ENCODE data around the gene THAP11.
A peak's percentile ranks its signal among the peaks of the same experiment; 100 is the strongest.

The THAP11 gene

DNA sequence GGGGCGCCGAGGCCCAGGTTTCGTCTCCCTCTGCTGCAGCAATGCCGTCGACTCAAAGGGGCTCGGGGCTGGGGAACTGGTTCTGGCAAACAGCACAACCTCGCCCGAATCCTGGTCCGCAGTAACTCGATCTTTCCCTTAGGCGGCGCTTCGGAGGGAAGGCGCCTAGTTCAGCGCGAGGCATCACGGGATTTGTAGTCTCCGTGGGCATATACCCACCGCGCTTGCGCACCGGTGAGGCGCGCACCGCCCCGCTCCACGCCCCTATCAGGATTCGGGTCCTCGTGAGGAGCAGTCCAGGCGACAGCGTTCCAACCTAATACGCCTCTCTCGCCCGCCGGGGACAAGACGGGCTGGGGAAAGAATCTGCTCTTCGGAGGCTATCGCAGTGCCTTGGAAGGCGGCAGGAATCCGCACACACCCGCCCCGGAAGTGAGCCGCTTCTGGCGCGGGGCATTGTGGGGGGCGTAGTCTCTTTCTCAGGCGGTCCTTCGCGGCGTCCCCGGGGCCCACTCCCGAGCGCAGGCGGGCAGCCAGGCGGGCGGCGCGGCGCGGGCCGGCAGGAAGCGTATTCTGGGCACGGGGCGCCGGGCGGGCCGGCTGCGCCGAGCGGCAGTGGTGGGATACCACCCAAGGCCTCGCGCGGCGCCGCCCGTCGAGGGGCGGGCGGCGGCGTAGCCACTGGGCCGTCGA lies at the start of gene THAP11:
THAP11 (plus strand) TSS at position 505 of the 693 bp plus-strand sequence. CDS start 235 bp downstream, outside the sequence.
- peak; percentile 98 for DNase-seq (ENCODE audit: low spot score)

GRCh38 chr16:67796099-67796718 lies 45.9 kb upstream of the THAP11 start:
- DNase-seq (ENCODE audit: low spot score), result peak; percentile 48

DNA sequence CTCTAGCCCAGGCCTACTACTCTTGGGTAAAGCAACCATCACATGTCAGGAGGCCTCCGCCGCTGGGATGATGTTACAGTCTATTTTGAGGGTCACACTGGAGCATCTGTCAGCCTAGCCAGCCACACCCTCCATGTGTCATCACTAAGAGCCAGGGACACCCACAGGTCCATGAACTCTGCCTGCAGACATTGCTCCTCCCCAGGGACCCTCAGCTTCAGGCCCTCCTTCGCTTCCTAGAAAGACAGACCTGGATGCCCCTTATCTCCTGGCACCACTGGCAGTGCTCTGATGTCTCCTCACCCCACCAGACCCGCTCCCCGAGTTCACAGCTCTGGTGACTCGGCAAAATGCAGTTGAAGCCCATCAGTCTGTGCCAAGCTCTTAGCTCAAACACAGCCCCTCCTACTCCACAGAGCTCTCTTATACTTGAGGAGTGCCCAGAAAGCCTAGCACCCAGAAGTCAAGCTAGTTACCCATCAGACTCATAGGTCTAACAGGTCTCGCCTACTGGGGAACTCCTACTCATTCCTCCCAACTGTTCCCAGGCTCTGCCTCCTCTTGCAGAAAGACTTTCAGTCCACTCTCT lies 41.7 kb upstream of the THAP11 start:
- DNase-seq (ENCODE audit: low spot score), result peak; percentile 99

DNA sequence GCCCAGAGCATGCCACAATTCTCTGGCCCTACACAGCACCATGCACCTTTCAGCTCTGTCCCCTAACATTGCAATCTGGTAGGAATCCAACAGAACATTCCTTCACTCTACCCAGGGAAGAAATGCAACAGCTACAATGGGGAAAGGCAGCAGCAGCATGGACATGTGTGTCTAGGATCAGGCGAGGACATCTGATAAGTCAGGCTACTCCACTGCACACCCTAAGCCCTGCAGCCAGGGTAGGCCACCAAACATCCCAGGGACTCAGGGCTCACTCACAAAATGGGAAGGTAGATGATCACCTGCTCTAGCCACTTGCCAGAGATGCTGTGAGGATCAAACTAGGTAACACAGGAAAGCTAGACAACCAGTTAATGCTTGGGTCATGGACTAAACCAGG lies 40.9 kb upstream of the THAP11 start:
- DNase-seq (ENCODE audit: low spot score), result peak; percentile 63

- no peak for DNase-seq (ENCODE audit: low spot score)
Measured at GRCh38 chr16:67801883-67802282, 40.2 kb upstream of the THAP11 start.

DNA sequence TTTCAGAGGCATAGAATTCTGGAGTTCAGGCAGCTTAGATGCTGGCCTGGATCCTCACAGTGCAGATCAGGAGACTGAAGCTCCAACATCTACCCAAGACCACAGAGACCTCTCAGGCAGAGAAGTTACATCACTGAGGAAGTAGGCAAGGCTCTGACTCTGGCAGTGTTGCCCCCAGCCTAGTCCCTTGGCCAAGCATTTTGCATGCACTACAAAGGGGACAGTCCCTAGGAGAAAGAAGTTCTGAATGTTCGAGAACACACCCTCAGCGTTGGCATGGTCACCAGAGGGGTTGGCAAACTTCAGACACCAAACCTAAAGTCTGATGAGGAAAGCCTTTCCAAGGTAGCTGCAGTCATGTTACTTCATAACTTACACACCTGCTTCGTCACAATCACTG lies 38.2 kb upstream of the THAP11 start:
- no peak for DNase-seq (ENCODE audit: low spot score)

- peak; percentile 44 for DNase-seq (ENCODE audit: low spot score)
Measured at GRCh38 chr16:67804853-67805542, 37.1 kb upstream of the THAP11 start.

DNA sequence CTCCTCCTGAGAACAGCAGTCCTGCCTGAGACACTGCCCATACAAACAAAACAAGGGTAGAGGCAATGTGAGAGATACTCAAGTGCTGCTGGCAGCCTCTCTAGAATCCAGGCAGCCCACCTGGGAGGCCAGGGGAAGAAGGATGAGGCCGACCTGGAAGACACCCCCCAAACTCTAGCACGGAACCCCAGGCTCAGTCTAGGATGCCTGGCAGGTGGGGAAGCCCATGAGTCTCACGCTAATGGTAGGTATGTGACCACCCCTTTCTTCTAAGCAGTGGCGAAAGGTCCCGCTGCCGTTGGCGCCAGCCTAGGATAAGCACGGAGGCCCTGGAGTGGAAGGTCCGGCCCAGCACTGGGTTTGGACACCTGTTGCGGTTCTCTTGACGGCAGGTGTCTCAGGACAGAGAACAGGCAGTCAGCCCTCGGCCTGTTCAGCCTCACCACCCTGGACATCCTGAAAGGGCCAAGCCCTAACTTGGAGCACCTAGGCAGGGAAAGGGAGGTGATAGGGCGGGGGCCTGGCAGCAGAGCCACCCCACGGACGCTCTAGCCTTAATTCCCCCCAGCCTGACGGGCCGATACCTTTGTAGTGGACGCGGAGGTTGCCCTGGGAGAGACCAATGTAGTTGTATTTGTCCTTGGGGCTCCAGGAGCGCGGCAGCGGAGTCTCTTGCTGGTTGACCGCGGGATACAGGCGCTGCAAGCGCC lies 36.2 kb upstream of the THAP11 start:
- DNase-seq (ENCODE audit: low spot score), result peak; percentile 31

- peak; percentile 99 for DNase-seq (ENCODE audit: low spot score)
Measured at GRCh38 chr16:67806428-67807147, 35.5 kb upstream of the THAP11 start, which contains the start of the genes RANBP10 and TSNAXIP1. RANBP10 (minus strand) TSS chr16:67806560; CDS start chr16:67806536, 24 bp downstream. TSNAXIP1 (plus strand) TSS chr16:67806889; CDS start chr16:67807150, 261 bp downstream.

DNA sequence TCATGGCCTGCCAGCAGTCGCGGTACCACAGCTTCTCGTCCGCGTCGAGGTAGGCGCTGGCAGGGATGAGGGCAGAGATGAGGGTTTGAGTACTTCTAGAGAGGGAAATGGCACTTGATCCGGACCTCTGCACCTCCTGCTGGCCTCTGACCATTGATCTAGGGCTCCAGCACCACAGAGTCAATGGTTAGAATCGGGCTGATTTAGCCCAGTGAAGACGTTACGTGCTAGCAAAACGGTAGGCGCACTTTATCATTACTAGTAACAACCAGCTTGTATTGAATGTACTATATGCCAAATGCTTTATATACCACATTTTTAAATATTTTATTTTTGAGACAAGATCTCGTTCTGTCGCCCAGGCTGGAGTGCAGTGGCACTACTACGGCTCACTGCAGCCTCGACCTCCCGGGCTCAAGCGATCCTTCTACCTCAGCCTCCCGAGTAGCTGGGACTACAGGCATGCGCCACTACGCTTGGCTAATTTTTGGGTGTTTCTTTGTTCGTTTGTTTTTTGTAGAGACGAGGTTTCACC lies 34.9 kb upstream of the THAP11 start:
- no peak for DNase-seq (ENCODE audit: low spot score)

DNA sequence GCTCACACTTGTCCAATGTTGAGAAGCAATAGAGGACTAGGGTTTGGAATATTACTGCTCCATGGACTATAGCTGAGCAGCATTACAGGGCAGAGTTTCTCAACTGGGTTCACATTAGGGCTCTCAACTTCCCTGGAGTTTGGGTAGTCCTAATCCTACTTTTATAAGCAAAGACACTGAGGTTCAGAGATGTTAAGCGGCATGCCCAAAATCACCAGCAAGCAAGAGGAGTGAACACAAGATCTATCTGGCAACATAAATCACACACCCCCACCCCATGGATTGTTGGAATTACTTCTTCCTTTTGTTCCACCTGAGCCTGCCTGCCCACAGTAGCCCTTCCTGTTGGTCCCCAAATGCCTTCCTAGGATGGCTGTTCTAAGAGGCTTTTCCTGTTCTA lies 30.2 kb upstream of the THAP11 start:
- no peak for DNase-seq (ENCODE audit: low spot score)

DNA sequence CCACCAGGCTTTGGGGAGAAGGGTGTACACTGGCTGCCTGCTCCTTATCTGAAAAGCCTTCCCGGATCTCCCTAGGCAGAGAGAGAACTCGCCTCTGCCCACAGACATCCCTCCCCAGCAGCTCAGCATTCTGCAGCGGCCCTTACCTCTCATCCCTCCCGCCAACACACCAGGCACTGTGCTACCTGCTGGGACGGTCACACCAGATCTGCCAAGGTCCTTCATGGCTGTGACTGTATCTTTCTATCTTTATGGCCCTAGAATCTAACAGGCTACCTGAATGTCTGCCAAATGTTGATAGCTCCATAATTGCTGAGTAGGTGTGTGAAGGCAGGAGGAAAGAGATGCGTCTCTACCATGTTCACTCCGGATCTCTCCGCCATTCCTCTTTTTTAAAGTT lies 27.6 kb upstream of the THAP11 start:
- no peak for DNase-seq (ENCODE audit: low spot score)

DNA sequence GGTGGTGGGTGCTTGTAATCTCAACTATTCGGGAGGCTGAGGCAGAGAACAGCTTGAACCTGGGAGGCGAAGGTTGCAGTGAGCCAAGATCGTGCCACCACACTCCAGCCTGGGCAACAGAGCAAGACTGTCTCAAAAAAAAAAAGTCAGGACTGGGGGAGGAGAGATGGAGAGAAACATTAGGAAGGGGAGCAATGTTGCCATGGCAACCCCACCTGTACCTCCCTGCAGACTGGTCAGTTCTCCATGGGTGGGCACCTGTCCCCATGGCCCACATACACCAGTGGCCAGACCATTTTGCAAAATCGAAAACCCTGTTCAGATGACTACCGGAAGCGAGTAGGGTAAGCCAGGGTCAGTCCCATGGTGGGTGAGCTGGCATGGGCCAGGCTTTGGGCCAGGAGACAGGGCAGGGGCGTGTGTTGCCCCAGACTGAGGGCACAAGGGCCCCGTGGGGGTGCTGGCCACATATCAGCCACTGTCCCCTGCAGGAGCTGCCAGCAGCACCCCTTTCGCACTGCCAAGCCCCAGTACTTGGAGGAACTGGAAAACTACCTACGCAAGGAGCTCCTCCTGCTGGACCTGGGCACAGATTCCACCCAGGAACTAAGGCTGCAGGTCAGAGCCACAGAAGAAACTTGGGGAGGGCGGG lies 21.4 kb upstream of the THAP11 start:
- no peak for DNase-seq (ENCODE audit: low spot score)

DNA sequence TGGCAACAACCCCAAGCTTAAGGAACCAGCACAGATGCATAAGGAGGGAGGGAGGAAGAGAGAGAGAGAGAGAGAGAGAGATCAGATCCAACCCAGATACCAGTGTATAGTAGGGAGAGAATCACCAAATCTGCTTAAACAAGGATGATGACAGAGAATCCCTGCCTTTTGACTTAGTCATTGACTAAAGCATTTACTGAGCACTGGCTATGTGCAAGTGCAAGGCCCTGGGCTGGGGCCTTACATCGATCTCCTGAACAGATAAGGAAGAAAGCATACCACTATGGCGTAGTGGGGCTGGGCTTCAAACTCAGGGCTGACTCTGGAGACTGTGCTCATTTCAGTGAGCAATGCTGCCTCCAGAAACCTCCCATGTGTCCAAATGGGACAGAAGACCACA lies 19.6 kb upstream of the THAP11 start:
- DNase-seq (ENCODE audit: low spot score), result no peak

DNA sequence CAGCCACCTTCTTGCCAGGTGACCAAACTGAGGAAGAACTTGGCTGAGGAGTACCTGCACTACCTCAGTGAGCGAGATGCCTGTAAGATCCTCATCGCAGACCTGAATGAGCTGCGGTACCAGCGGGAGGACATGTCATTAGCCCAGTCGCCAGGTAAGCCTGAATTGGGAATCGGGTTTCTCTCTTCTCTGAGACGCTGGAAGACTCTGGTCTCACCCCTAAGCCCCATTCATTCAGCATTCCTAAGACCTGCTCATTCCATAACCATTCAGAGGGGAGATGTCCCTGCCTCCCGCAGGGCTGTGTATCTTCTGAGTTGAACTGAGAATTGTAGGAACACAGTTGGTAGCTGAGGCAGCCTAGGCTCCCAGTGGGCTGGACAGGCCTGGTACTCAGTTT lies 17.0 kb upstream of the THAP11 start:
- no peak for DNase-seq (ENCODE audit: low spot score)

DNA sequence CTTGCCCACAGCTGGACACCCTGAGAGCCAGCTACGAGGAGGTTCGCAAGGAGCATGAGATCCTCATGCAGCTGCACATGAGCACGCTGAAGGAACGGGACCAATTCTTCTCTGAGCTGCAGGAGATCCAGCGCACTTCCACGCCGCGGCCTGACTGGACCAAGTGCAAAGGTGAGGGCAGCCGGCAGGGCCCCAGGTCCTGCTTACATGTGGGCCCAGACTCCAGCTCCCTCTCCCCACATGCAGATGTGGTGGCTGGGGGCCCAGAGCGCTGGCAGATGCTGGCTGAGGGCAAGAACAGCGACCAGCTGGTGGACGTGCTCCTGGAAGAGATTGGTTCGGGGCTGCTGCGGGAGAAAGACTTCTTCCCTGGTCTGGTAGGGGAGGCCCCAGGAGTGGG lies 16.2 kb upstream of the THAP11 start:
- DNase-seq (ENCODE audit: low spot score), result no peak

DNA sequence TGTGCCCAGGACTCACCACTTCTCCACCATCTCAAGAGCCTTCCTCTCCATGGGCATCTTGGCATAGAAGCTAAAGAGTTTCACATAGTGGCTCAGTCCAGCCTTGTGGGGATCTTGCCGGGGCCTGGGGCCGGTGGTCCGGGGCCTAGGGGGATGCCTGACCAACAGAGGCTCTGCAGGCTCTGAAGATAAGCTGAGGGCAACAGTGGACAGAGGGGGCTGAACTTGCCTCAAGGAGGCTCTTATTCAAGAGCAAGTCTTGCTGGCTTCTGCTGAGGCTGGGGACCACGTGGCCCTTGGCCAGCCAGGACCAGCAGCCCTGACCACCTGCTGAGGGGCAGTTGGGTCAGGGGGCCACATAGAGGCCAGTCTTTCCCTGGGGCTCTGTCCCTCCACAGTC lies 13.5 kb upstream of the THAP11 start:
- no peak for DNase-seq (ENCODE audit: low spot score)

- peak; percentile 44 for DNase-seq (ENCODE audit: low spot score)
Measured at GRCh38 chr16:67833030-67833414, 9.1 kb upstream of the THAP11 start.

DNA sequence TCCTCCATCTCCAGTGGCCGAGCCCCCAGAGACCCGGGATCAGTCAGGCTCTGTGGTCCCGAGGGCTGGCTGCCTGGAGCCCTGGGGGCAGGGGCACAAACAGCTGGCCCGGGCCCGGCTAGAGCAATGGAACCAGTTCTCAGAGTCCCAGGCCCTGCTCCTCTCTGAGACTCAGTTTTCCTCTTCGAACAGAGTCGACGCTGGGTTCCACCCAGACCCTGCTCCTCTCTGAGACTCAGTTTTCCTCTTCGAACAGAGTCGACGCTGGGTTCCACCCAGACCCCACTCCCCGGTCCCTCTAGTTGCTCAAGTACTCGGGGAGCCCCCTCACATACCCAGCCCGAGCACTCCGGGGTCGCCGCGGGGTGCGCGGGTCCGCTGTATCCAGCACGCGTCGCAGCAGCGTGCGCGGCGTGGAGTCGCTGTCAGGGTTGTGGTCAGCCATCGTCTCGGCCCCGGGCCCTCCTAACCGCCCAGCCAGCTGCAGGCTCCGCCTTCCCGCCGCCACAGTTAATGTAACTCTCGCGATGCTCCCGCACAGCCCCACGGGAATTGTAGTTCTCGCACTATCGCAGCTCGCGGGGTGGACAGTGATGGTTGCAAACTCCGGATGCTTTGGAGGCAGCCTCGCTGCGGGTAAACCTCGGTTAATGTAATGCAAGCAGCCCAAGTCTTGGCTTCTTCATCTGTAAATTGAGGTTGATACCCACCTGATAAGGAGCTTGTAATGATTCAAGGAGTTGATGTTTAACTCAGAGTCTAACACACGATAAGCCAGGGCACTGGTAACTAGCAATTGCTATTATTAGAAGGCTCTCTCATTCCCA lies 8.5 kb upstream of the THAP11 start:
- DNase-seq (ENCODE audit: low spot score), result peak; percentile 91

DNA sequence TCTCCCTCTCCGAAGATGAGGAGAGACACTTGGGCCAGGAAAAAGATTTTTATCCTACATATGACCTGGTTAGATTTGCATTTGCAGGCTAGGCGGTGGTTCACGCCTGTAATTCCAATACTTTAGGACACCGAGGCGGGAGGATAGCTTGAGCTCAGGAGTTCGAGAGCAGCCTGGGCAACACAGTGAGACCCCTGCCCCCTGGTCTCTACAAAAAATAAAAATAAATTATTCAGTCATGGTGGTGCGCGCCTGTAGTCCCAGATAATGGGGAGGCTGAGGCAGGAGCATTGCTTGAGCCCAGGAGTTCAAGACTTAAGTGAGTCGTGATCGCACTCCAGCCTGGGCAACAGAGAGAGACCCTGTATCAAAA lies 7.9 kb upstream of the THAP11 start:
- no peak for DNase-seq (ENCODE audit: low spot score)

All from hematopoietic multipotent progenitor cell treated with erythropoietin and hydrocortisone succinate and interleukin-3 and kit ligand, for 15 days (in vitro differentiated cells).